ENCODE data around the gene SAE1. TPM values are rescaled to one million over a fixed set of nuclear protein-coding genes. Genes with fewer than 3 reads are reported as not detected.

The SAE1 gene
- total and polyA plus RNA-seq, 2 experiments from 2014 or later = 115 to 236 TPM

DNA sequence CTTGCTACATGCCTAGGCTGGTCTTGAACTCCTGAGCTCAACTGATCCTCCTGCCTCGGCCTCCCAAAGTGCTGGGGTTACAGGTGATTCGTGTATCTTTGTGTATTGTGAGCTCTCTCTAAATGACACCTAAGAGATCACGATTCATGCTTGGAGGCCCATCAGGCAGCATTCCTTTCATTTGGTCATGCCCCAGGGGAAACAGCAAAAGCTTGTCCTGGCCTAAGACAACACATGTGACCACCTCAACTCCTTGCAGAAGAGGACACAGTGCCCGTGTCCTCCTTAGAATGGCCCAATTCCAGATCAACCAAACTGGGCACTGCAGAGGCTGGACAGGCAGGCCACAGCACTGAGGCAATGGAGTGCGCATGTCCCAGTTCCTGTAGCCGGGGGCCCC, 49.5 kb upstream of the SAE1 start:
- Histone ChIP-seq H4K20me1 (replicated peaks; ENCODE audit: insufficient read depth) (peaks cover 17% of the 10 kb centered on the region), H3K4me3 (no peak overlapping the region), H3K27ac (ENCODE audit: low read depth) (peak overlapping the region; percentile 89), H3K27me3 (ENCODE audit: insufficient read depth) (no peaks in the 10 kb centered on the region), H3K36me3 (ENCODE audit: insufficient read depth) (peaks cover 41% of the 10 kb centered on the region), H3F3A (replicated peaks; ENCODE audit: low read depth) (peaks cover 22% of the 10 kb centered on the region), H3K79me2 (replicated peaks; ENCODE audit: insufficient read depth) (peaks cover 8% of the 10 kb centered on the region), H3K9me2 (ENCODE audit: insufficient read depth) (no peaks in the 10 kb centered on the region), H2AFZ (no peak overlapping the region), H3K4me2 (no peak overlapping the region), H3K4me1 (ENCODE audit: insufficient read depth) (no peaks in the 10 kb centered on the region; the same call in 1 of the 2 replicates)
- no peak for ATAC-seq
- Mint-ChIP-seq H3K27ac (peak overlapping the region; percentile 36; the same call in 1 of the 2 replicates), H3K27me3 (ENCODE audit: insufficient read depth, low read depth, poor library complexity) (peaks cover 12% of the 10 kb centered on the region), H3K4me1 (peaks cover 9% of the 10 kb centered on the region; the same call in 2 of the 3 replicates), H3K4me3 (no peak overlapping the region), H3K36me3 (ENCODE audit: low read depth) (peaks cover 88% of the 10 kb centered on the region), H3K9me3 (no peaks in the 10 kb centered on the region)
- no peak for DNase-seq (ENCODE audit: low spot score)
- TF ChIP-seq ZNF331 (CRISPR knock-in tag; IDR thresholded peaks at IDR 0.05; ENCODE audit: low read depth) (no peak), ZNF114 (CRISPR knock-in tag; IDR thresholded peaks at IDR 0.05) (no peak), CREB1 (CRISPR knock-in tag; IDR thresholded peaks at IDR 0.05; ENCODE audit: low read depth) (no peak), JUNB (IDR thresholded peaks at IDR 0.05; ENCODE audit: unreplicated experiment) (no peak), STAT1 (IDR thresholded peaks at IDR 0.05; ENCODE audit: unreplicated experiment) (no peak), NANOG (IDR thresholded peaks at IDR 0.05; ENCODE audit: borderline replicate concordance) (no peak), EZH2 (IDR thresholded peaks at IDR 0.05; ENCODE audit: low read depth, unreplicated experiment) (no peak), POLR2AphosphoS5 (IDR thresholded peaks at IDR 0.05; ENCODE audit: low read depth) (no peak), EZH2phosphoT487 (IDR thresholded peaks at IDR 0.05; ENCODE audit: unreplicated experiment) (no peak)
- TF ChIP-seq, protein P1, sequence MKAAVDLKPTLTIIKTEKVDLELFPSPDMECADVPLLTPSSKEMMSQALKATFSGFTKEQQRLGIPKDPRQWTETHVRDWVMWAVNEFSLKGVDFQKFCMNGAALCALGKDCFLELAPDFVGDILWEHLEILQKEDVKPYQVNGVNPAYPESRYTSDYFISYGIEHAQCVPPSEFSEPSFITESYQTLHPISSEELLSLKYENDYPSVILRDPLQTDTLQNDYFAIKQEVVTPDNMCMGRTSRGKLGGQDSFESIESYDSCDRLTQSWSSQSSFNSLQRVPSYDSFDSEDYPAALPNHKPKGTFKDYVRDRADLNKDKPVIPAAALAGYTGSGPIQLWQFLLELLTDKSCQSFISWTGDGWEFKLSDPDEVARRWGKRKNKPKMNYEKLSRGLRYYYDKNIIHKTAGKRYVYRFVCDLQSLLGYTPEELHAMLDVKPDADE (IDR thresholded peaks at IDR 0.05) = no peak
- TF ChIP-seq, protein P2, sequence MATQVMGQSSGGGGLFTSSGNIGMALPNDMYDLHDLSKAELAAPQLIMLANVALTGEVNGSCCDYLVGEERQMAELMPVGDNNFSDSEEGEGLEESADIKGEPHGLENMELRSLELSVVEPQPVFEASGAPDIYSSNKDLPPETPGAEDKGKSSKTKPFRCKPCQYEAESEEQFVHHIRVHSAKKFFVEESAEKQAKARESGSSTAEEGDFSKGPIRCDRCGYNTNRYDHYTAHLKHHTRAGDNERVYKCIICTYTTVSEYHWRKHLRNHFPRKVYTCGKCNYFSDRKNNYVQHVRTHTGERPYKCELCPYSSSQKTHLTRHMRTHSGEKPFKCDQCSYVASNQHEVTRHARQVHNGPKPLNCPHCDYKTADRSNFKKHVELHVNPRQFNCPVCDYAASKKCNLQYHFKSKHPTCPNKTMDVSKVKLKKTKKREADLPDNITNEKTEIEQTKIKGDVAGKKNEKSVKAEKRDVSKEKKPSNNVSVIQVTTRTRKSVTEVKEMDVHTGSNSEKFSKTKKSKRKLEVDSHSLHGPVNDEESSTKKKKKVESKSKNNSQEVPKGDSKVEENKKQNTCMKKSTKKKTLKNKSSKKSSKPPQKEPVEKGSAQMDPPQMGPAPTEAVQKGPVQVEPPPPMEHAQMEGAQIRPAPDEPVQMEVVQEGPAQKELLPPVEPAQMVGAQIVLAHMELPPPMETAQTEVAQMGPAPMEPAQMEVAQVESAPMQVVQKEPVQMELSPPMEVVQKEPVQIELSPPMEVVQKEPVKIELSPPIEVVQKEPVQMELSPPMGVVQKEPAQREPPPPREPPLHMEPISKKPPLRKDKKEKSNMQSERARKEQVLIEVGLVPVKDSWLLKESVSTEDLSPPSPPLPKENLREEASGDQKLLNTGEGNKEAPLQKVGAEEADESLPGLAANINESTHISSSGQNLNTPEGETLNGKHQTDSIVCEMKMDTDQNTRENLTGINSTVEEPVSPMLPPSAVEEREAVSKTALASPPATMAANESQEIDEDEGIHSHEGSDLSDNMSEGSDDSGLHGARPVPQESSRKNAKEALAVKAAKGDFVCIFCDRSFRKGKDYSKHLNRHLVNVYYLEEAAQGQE (IDR thresholded peaks at IDR 0.05; ENCODE audit: unreplicated experiment) = no peak
- TF ChIP-seq, protein P3, sequence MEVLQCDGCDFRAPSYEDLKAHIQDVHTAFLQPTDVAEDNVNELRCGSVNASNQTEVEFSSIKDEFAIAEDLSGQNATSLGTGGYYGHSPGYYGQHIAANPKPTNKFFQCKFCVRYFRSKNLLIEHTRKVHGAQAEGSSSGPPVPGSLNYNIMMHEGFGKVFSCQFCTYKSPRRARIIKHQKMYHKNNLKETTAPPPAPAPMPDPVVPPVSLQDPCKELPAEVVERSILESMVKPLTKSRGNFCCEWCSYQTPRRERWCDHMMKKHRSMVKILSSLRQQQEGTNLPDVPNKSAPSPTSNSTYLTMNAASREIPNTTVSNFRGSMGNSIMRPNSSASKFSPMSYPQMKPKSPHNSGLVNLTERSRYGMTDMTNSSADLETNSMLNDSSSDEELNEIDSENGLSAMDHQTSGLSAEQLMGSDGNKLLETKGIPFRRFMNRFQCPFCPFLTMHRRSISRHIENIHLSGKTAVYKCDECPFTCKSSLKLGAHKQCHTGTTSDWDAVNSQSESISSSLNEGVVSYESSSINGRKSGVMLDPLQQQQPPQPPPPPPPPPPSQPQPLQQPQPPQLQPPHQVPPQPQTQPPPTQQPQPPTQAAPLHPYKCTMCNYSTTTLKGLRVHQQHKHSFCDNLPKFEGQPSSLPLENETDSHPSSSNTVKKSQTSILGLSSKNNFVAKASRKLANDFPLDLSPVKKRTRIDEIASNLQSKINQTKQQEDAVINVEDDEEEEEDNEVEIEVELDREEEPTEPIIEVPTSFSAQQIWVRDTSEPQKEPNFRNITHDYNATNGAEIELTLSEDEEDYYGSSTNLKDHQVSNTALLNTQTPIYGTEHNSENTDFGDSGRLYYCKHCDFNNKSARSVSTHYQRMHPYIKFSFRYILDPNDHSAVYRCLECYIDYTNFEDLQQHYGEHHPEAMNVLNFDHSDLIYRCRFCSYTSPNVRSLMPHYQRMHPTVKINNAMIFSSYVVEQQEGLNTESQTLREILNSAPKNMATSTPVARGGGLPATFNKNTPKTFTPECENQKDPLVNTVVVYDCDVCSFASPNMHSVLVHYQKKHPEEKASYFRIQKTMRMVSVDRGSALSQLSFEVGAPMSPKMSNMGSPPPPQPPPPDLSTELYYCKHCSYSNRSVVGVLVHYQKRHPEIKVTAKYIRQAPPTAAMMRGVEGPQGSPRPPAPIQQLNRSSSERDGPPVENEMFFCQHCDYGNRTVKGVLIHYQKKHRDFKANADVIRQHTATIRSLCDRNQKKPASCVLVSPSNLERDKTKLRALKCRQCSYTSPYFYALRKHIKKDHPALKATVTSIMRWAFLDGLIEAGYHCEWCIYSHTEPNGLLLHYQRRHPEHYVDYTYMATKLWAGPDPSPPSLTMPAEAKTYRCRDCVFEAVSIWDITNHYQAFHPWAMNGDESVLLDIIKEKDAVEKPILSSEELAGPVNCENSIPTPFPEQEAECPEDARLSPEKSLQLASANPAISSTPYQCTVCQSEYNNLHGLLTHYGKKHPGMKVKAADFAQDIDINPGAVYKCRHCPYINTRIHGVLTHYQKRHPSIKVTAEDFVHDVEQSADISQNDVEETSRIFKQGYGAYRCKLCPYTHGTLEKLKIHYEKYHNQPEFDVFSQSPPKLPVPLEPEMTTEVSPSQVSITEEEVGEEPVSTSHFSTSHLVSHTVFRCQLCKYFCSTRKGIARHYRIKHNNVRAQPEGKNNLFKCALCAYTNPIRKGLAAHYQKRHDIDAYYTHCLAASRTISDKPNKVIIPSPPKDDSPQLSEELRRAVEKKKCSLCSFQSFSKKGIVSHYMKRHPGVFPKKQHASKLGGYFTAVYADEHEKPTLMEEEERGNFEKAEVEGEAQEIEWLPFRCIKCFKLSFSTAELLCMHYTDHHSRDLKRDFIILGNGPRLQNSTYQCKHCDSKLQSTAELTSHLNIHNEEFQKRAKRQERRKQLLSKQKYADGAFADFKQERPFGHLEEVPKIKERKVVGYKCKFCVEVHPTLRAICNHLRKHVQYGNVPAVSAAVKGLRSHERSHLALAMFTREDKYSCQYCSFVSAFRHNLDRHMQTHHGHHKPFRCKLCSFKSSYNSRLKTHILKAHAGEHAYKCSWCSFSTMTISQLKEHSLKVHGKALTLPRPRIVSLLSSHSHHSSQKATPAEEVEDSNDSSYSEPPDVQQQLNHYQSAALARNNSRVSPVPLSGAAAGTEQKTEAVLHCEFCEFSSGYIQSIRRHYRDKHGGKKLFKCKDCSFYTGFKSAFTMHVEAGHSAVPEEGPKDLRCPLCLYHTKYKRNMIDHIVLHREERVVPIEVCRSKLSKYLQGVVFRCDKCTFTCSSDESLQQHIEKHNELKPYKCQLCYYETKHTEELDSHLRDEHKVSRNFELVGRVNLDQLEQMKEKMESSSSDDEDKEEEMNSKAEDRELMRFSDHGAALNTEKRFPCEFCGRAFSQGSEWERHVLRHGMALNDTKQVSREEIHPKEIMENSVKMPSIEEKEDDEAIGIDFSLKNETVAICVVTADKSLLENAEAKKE (CRISPR knock-in tag; IDR thresholded peaks at IDR 0.05) = no peak
- TF ChIP-seq, protein P4, sequence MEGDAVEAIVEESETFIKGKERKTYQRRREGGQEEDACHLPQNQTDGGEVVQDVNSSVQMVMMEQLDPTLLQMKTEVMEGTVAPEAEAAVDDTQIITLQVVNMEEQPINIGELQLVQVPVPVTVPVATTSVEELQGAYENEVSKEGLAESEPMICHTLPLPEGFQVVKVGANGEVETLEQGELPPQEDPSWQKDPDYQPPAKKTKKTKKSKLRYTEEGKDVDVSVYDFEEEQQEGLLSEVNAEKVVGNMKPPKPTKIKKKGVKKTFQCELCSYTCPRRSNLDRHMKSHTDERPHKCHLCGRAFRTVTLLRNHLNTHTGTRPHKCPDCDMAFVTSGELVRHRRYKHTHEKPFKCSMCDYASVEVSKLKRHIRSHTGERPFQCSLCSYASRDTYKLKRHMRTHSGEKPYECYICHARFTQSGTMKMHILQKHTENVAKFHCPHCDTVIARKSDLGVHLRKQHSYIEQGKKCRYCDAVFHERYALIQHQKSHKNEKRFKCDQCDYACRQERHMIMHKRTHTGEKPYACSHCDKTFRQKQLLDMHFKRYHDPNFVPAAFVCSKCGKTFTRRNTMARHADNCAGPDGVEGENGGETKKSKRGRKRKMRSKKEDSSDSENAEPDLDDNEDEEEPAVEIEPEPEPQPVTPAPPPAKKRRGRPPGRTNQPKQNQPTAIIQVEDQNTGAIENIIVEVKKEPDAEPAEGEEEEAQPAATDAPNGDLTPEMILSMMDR (conservative IDR thresholded peaks at IDR 0.05; ENCODE audit: low read depth in 2 of 2) = no peak

All from GM23338 (cell line).